HG03039 (cell line): ENCODE measurements around the gene SNX5.

ENCODE experiments used
- ATAC-seq: cut with Tn5 transposase; IDR thresholded peaks from one replicate; pipeline ENCODE4 v1.9.1; 2021; ENCODE audit warnings: mild to moderate bottlenecking, moderate library complexity; ENCODE audit not compliant: unreplicated experiment

Gene SNX5

DNA sequence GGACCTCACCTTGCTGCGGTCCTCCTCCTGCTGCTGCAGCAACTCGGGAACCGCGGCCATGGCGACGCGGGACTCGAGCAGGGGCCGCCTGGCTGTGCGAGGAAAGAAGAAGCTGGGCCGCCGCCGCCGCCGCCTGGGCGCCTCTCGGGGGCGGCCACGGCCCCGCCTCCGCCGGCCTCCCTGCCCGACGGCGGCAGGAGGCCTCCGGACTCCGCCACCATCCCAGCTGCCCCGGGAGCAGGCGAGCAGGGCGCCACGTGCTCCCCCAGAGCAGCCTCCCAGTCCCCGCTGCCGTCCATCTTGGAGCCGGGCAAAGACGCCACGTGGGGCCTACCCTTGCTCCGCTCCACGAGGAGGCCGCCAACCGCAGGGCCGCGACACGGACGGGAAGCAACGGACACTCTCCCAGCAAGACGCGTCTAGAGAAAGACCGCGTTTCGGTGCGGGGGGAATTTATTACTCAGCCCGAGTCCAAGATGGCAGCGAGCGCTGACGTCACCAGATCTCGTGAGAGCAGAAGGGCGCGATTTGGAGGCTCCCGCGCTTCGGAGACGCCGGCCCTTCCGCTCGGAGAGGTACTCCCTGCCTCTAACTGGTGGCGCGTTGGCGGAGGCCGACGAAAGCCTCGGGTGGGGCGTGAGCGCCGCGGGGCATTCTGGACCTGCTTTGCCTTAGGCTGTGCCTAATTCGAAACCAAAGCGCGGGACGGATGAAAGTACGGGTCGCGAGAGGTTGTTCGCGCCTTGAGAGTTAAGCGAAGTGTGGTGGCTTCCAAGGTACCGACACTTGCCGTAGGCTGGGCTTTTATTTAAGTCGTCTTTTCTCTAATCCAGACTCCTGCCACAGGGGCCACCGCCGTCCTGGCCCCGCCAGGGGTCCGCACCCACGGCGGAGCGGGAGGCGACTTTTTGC lies at the start of gene SNX5, which contains the start of gene MGME1:
TSS of gene SNX5 (minus strand) at position 429 of the 912 bp plus-strand sequence. CDS start at position 60, 369 bp downstream.
TSS of gene MGME1 (plus strand) at position 653 of the 912 bp plus-strand sequence. CDS start 842 bp downstream, outside the sequence.
- peak; percentile 69 for ATAC-seq

- no peak for ATAC-seq
These were observed 49.5 kb upstream of the SNX5 start for GRCh38 chr20:18018100-18018499.

GRCh38 chr20:18016772-18017171 lies 48.2 kb upstream of the SNX5 start:
- ATAC-seq = no peak

GRCh38 chr20:18014411-18014810 lies 45.8 kb upstream of the SNX5 start:
- ATAC-seq = no peak

DNA sequence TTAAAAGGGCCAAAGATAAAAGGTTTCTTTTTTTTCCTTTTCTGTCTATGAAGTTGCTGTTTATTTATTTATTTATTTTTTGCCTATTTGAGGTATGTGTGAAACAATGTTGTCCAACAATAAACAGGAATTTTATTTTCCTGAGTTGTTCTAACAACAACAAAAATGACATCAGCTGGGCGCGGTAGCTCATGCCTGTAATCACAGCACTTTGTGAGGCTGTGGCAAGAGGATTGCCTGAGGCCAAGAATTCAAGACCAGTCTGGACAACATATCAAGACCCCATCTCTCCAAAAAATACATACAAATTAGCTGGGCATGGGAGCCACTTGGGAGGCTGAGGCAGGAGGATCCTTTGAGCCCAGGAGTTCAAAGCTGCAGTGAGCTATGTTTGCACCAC lies 44.3 kb upstream of the SNX5 start:
- ATAC-seq = no peak

GRCh38 chr20:18011951-18012645 lies 43.5 kb upstream of the SNX5 start:
- ATAC-seq = no peak

GRCh38 chr20:18011482-18011881 lies 42.9 kb upstream of the SNX5 start:
- ATAC-seq = no peak

DNA sequence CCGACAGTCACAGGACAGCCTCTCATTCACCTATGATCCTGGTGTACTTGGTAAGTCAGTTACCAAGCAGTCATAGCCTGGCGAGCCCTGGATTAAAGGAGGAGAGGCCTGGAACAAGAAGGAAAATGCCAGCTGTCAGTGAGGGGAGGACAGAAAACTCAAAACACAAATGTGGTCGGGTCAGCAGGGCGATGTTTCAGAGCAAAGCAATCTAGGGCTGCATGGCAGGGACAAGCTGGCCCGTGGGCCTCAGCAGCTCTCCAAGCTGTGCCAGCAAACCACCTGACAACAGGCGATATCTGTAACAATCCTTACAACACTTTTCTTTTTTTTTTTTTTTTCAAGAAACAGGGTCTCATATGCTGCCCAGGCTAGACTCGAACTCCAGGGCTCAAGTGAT lies 40.5 kb upstream of the SNX5 start:
- no peak for ATAC-seq

DNA sequence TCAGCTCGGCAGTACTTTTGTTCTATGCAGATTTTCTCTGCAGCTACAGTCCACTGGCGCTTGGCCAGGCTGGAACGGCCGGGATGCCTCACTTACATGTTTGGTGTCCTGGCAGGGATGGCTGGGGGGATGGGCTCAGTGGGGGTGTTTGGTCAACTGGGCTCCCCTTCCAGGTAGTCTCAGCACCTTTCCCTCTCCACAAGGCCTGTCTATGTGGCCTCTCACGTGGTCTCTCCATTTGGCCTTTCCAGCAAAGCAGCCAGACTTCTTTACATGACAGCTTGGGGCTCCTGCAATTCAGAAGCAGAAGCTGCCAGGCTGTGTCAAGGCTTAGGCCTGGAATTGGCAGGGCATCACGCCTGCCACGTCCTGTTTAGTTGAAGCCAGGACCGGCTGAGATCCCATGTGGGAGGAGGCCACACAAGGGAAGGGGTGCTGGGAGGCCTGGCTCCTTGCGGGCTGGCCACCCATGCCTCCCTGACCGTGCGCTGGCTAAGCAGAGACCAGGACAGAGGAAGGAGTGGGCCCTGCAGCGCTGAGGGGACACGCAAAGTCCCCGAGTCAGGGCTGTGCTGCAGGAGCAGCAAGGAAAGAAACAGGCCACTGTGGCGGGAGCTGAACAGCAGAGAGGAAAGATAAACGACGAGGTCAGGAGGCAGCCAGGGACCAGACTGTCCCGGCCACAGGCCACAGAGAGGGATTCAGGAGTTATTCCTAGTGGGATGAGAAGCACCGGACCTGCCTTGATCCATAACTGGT lies 39.1 kb upstream of the SNX5 start:
- ATAC-seq = no peak

- ATAC-seq = no peak
These were observed 38.1 kb upstream of the SNX5 start for GRCh38 chr20:18006684-18007083.

DNA sequence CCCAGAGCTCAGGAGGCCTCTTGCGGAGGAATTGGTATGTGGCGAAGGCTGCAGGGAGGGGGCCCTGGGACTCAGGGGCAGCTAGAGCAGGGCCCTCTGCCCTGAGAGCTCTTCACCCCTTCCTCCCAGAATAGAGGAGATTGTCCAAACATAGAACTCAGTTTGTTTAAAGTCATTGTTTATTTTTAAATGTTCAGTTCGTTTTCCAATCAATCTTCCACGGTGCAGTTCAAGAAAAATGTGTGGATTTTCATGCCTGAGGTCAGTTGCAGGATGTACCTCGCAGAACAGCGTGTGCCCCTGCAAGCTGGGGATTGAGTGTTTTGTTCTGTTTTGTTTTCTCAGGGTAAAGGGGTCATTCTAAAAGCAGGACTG lies 37.4 kb upstream of the SNX5 start:
- ATAC-seq = no peak

GRCh38 chr20:18005170-18005989 lies 36.8 kb upstream of the SNX5 start:
- ATAC-seq = peak; percentile 93

DNA sequence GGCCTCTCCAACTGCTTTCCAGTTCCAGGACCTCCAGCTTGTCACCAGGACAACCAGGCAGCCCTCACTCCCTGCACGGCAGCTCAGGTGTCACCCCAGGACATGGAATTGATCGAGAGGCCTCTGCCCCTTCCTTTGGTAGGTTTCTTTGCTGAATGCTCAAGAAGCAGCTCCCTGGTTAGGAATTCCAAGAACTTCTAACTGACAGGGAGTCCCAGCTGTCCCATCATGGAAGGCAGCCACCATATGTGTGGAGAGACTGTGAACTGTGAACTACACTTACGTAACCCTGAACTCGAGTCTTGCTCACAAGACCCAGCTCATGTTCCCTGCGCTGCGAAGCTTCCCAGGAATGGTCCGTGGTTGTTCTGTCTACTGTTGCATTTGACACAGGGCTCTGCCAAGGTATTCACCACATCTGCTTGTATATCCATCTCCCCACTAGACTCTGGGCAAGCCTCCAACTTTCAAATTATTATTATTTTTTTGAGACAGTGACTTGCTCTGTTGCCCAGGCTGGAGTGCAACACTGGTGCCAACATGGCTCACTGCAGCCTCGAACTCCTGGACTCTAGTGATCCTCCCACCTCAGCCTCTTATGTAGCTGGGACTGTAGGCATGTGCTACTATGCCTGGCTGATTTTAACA lies 35.9 kb upstream of the SNX5 start:
- ATAC-seq = no peak

- ATAC-seq = no peak
These were observed 35.3 kb upstream of the SNX5 start for GRCh38 chr20:18003897-18004296.

DNA sequence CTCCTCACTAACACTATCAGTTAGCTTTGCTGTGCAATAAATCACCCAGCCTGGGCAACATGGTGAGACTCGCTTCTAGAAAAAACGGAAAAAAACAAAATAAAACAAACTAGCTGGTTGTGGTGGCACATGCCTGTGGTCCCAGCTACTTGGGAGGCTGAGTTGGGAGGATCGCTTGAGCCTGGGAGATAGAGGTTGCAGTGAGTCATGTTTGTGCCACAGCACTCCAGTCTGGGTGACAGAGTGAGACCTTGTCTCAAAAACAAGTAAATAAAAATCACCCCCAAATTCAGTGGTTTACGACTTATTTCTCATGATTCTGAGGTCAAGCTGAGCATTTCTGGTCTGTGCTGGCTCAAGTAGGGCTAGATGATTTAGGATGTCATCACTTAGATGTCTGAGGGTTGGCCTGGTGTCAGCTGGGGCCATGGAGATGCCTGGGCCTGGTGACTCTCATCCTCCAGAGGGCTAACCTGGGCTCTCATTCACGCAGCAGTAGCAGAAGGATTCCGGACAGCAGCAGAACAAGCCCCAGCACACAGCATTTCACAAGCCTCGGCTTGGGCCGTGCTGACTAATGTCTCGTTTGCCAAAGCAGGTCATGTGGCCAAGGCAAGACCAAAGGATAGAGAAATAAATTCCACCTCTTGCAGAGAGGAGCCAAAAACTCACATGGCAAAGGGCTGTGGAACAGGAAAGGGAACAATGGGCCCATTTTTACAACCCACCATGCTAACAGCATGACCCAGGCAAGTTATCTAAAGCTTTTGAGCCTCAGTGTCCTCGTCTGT lies 32.7 kb upstream of the SNX5 start:
- ATAC-seq = no peak

DNA sequence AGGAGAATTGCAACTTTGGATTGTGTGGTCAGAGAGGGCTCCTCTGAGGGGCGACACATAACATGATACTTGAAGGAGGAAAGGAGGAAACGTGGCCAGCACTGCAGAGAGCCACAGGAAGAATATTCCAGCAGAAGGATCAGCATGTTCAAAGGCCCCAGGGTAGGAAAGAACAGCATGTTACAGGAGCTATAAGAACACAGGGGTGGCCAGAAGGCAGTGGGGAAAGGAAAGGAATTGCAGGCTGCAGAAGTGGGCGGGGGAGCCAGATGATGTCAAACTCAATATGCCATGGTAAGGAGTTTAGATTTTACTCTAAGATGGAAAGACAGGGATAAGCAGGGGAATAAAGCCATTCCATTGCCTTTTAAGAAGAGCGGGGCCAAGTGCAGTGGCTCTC lies 31.0 kb upstream of the SNX5 start:
- no peak for ATAC-seq

GRCh38 chr20:17998446-17998845 lies 29.9 kb upstream of the SNX5 start:
- no peak for ATAC-seq

DNA sequence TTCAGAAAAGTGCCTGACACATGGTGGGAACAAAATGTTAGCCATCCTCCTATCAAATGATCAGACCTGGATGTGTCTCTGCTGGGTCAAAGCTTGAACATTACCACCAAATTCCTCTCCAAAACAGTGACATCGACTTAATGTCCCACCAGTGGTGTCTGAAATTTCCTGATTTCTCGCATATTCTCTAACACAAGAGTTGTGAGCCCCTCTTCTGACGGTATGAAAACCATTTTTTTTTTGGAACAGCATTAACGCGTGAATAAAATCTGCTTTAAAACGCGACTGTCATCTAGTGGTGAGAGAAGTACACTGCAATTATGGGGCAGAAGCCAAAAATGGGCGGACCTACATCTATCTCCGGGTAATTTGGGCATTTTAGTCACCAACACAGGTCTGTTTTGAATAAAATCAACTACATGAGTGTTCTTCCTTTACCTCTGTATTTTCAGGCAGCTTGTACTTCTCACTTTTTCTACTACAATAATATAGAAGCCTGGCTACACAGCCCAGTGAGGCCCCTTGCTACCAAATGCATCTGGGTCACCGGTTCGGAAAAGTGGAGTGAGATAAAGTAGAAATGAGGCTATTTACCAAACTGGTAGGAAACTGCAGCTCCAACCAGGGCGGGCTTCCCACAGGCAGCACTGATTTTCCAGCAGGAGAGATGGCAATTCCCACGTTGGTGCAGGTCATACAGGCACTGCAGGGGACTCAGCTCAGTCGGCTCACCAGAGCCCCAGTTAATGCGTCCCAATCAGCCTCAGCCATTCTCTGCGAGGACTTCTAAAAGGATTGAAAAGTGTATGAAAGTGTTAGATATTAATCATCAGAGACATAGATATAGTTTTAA lies 27.6 kb upstream of the SNX5 start:
- ATAC-seq = no peak
